HL-60 (cell line): ENCODE data around the gene CDH23.

ENCODE experiments used
- DNase-seq, 2 experiments: peaks; one replicate each; pipeline ENCODE4 v3.0.0-alpha.2; 2010 to 2020; ENCODE audit warnings: low read depth in 1 of 2, low spot score in 1 of 2
- H3K27ac ChIP-seq: fragments of 250-450 bp; sonication (Bioruptor Pico); replicated peaks from 2 replicates; pipeline ENCODE4 v1.5.1; 2020; ENCODE audit warnings: mild to moderate bottlenecking, moderate library complexity
- H3K27me3 ChIP-seq: fragments of 250-450 bp; sonication (Bioruptor Pico); 2 replicates; pipeline ENCODE4 v1.5.1; 2021; ENCODE audit warnings: mild to moderate bottlenecking, moderate library complexity; ENCODE audit not compliant: insufficient read depth, poor library complexity, severe bottlenecking
- H3K4me3 ChIP-seq: replicated peaks from 2 replicates; pipeline ENCODE4 v1.5.1; 2011; ENCODE audit warnings: mild to moderate bottlenecking, control low read depth, low read length; ENCODE audit not compliant: insufficient read depth
- CTCF ChIP-seq: IDR thresholded peaks from one replicate; pipeline ENCODE4 v1.5.1; 2011; ENCODE audit warnings: low read length, control low read depth, inconsistent platforms; ENCODE audit not compliant: insufficient read depth
- GABPA ChIP-seq: IDR thresholded peaks from 2 replicates; pipeline ENCODE4 v1.6.1; 2012; ENCODE audit warnings: low read depth
- POLR2AphosphoS5 ChIP-seq: IDR thresholded peaks from 2 replicates; pipeline ENCODE4 v1.6.1; 2012; ENCODE audit warnings: low read depth
- REST ChIP-seq: IDR thresholded peaks from 2 replicates; pipeline ENCODE4 v1.6.1; 2012; ENCODE audit warnings: low read depth; ENCODE audit not compliant: insufficient replicate concordance
- SPI1 ChIP-seq: IDR thresholded peaks from 2 replicates; pipeline ENCODE4 v1.6.1; 2012; ENCODE audit warnings: low read depth, mild to moderate bottlenecking, borderline replicate concordance

Gene CDH23

GRCh38 chr10:71440506-71441035 is 43.9 kb downstream of the CDH23 start:
- TF ChIP-seq GABPA (no peak), CTCF (no peak), POLR2AphosphoS5 (no peak), REST (no peak), SPI1 (no peak)
- no peaks in the 10 kb centered on the region for H3K27me3 ChIP-seq
- no peak overlapping the region for H3K27ac ChIP-seq
- H3K4me3 ChIP-seq = no peak overlapping the region
- no peak for DNase-seq

- Histone ChIP-seq H3K4me3 (no peak overlapping the region), H3K27me3 (no peaks in the 10 kb centered on the region), H3K27ac (no peak overlapping the region)
- DNase-seq = no peak
- TF ChIP-seq CTCF (no peak), POLR2AphosphoS5 (no peak), REST (no peak), SPI1 (no peak), GABPA (no peak)
Measured at GRCh38 chr10:71442000-71442399, 45.3 kb downstream of the CDH23 start.

DNA sequence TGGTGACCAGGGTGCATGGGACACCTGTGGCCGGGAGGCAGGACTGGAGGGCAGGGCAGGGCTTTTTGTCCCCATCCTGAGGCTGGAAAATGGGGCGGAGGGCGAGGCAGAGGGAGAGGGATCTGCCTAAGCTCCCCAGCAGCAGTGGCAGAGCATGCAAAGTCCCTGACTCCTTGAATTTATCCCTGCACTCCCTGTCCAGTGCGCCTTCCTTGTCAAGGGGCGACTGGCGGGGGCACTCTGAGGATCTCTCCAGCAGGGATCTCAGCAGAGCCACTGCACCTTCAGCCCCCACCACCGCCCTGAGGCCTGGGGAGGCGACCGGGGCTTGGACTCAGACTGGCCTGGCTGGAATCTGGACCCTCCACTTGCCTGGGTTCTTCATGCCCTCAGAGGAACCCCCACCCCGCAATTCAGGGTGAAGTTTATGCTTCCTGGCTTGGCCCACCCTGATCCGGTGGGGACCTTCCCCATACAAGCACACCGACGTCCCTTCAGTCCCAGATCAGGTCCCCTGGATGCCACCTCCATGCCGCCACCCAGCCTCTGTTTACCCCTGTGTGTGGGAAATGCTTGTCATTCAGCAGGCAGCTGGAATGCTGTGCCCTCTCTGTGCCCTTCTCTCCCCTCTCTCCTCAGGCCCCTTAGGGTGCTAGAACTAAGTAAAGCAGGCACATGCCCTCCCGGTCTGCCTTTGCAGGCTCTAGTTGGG is 46.3 kb downstream of the CDH23 start:
- Histone ChIP-seq H3K4me3 (no peak overlapping the region), H3K27ac (no peak overlapping the region), H3K27me3 (no peaks in the 10 kb centered on the region)
- no peak for TF ChIP-seq SPI1
- TF ChIP-seq GABPA = no peak
- TF ChIP-seq POLR2AphosphoS5 = no peak
- TF ChIP-seq CTCF = no peak
- TF ChIP-seq REST = no peak
- DNase-seq = no peak
